Naive B cell (primary cell): ENCODE results near the gene C1orf105. TPM values are rescaled to one million over a fixed set of nuclear protein-coding genes. Genes with fewer than 3 reads are reported as not detected.
"Not testable (repeated sequence)": the region's sequence is repeated elsewhere in the genome, so short reads cannot be mapped to it uniquely, and the experiment has no call there.

ENCODE experiments used
- ATAC-seq, 2 donors: fragments of 150-1000 bp; cut with Tn5 transposase; 2 replicates each; pipeline ENCODE4 v1.10.0; 2021; ENCODE audit warnings: low read depth in 2 of 2, mild to moderate bottlenecking in 2 of 2, moderate library complexity in 2 of 2
- DNase-seq: peaks from one replicate; pipeline ENCODE4 v3.0.0; 2022
- H3K27ac Mint-ChIP-seq, 6 donors: one replicate each; pipeline ENCODE4 v1.8.0; 2020 to 2022; ENCODE audit warnings: mild to moderate bottlenecking in 6 of 6, mixed read lengths in 6 of 6, moderate library complexity in 5 of 6, inconsistent platforms in 2 of 6
- H3K27me3 Mint-ChIP-seq, 3 donors: one replicate each; pipeline ENCODE4 v1.8.0; 2021 to 2022; ENCODE audit warnings: mixed read lengths in 3 of 3, mild to moderate bottlenecking in 1 of 3
- H3K36me3 Mint-ChIP-seq, 2 donors: one replicate each; pipeline ENCODE4 v1.8.0; 2020 to 2022; ENCODE audit warnings: mixed read lengths in 2 of 2, inconsistent platforms in 1 of 2, mild to moderate bottlenecking in 1 of 2
- H3K4me1 Mint-ChIP-seq, 3 donors: one replicate each; pipeline ENCODE4 v1.8.0; 2020 to 2022; ENCODE audit warnings: mixed read lengths in 3 of 3, inconsistent platforms in 1 of 3, mild to moderate bottlenecking in 1 of 3, moderate library complexity in 1 of 3
- H3K4me3 Mint-ChIP-seq, 8 donors: one replicate each; pipeline ENCODE4 v1.8.0; 2020 to 2022; ENCODE audit warnings: mild to moderate bottlenecking in 8 of 8, mixed read lengths in 8 of 8, moderate library complexity in 8 of 8, inconsistent platforms in 2 of 8
- H3K9me3 Mint-ChIP-seq, 7 donors: one replicate each; pipeline ENCODE4 v1.8.0; 2020 to 2022; ENCODE audit warnings: mixed read lengths in 7 of 7, mild to moderate bottlenecking in 5 of 7, inconsistent platforms in 2 of 7, moderate library complexity in 1 of 7
- polyA plus RNA-seq, 6 donors: library from polyadenylated mRNA; unstranded; fragments of 300-500 nt; fragmentation: Illumina TruSeq; gene quantifications; one replicate each; pipeline ENCODE4 v1.2.3, GENCODE V29; 2021; ENCODE audit warnings: low read depth in 6 of 6

C1orf105 gene
- polyA plus RNA-seq, 6 donors from 2014 or later = not detected

DNA sequence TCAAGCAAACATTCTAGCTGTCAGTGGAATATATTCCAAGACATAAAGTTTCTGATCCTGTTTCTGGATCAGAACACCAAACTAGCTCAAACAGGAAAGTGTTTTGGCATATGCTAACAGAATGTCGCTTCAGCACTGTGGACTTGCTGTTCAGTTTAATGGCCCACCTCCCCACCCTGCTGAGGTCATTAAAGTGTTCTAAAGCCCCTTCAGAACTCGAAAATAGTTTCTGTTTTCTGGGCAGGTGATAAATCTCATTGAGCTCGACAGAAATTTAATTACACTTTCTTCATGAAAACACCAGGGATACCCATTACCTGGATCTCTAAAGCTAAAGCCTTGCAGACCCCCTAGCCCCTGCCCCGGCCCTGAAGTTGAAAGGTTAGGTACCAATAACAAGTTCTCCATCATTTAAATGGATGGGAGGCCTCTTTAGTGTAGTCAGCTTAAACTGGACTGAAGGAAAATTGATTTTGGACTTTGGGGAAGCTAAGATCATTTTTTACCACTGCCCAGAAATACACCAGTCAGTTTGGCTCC, 3.9 kb upstream of the C1orf105 start:
- no peaks in the 10 kb centered on the region for H3K9me3 Mint-ChIP-seq
- no peak overlapping the region for H3K27ac Mint-ChIP-seq
- no peak for ATAC-seq
- H3K36me3 Mint-ChIP-seq = peaks cover 0 to 12% of the 10 kb centered on the region in 2 donors
- no peak overlapping the region for H3K4me3 Mint-ChIP-seq
- DNase-seq = no peak
- H3K27me3 Mint-ChIP-seq = no peaks in the 10 kb centered on the region
- no peaks in the 10 kb centered on the region for H3K4me1 Mint-ChIP-seq

DNA sequence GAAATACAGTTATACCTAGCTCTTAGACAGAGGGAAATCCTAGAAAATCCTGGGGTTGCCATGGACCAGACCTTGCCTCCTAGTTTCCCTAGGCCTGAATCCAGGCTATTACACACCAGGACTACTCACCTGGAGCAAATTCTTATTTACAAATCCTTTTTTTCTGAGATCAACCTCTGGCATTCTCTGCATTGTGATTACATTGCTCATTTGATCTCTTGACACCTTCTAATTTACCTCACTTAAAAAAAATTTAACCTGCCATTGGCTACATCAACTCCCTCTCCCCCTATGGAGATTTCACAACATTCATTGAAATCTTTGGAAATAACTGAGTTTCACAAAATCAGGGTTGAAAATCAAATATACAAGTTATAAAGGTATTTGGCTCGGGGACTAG, 2.9 kb upstream of the C1orf105 start:
- H3K36me3 Mint-ChIP-seq = peaks cover 0 to 7% of the 10 kb centered on the region in 2 donors
- DNase-seq (no peak), ATAC-seq (no peak)
- no peak overlapping the region for H3K4me3 Mint-ChIP-seq
- H3K9me3 Mint-ChIP-seq = no peaks in the 10 kb centered on the region
- H3K27ac Mint-ChIP-seq = no peak overlapping the region
- no peaks in the 10 kb centered on the region for H3K27me3 Mint-ChIP-seq
- no peaks in the 10 kb centered on the region for H3K4me1 Mint-ChIP-seq

DNA sequence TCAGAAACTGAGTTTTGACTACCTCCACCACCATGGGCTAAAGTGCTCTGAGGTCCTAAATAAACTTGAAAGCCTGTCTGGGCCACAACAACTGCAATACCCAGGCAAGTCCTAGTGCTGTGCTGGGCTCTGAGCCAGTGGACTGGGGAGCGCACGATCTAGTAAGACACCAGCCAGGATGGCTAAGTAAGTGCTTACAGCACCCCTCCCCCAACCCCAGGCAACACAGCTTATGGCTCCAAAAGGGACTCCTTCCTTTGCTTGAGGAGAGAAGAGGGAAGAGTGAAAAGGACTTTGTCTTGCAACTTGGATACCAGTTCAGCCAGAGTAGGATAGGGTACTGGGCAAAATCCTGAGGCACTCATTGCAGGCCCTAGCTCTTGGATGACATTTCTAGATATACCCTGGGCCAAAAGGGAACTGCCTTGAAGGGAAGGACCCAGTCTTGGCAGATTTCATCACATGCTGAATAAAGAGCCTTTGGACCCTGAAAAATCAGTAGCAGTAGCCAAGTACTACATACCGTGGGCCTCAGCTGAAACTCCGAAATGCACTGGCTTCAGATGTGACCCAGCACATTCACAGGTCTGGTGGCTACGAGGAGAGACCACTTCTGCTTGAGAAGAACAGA, 1.6 kb downstream of the C1orf105 start:
- ATAC-seq (no peak), DNase-seq (no peak)
- Mint-ChIP-seq H3K27me3 (no peaks in the 10 kb centered on the region), H3K4me3 (no peak overlapping the region), H3K9me3 (no peaks in the 10 kb centered on the region), H3K27ac (peak overlapping the region in 1 of 6 donors; percentile 71), H3K4me1 (no peaks in the 10 kb centered on the region), H3K36me3 (no peaks in the 10 kb centered on the region)

DNA sequence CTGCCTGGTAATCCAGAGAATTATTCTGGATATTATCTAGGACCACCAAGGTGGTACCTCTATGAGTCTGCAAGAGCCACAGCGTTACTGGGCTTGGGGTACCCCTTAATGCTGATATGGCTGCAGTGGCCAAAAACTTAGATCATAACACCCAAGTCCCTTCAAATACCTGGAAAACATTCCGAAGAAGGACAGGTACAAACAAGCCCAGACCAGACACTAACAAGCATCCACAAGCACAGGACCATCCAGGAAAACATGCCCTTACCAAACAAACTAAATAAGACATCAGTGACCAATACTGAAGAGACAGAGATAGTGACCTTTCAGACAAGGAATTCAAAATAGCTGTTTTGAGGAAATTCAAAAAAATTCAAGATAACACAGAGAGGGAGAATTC, 2.9 kb downstream of the C1orf105 start:
- Mint-ChIP-seq H3K4me3 (no peak overlapping the region), H3K27ac (no peak overlapping the region), H3K9me3 (no peaks in the 10 kb centered on the region), H3K27me3 (no peaks in the 10 kb centered on the region), H3K36me3 (no peaks in the 10 kb centered on the region), H3K4me1 (no peaks in the 10 kb centered on the region)
- no peak for ATAC-seq
- no peak for DNase-seq

DNA sequence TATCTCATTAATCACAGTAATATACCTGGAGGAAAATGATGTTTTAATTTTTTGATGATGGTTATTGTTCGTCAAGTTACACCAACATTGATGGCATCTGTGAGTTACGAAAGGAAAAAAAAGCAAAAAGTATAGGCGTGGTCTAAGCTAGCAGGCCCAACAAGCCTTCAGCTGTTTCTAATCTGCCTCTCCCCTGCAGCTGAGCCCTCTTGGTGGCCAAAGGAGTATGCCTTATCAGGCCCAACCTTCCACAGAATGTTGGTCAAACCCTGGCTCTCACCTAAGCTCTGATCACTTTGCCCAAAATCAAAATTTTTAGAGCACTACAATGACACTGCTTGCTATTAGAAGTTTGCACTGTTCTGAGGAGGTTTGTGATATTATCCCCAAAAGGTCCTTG, 4.9 kb downstream of the C1orf105 start:
- Mint-ChIP-seq H3K27ac (no peak overlapping the region), H3K36me3 (no peaks in the 10 kb centered on the region), H3K4me1 (peaks cover 3 to 6% (median 4%) of the 10 kb centered on the region in 3 donors), H3K9me3 (no peaks in the 10 kb centered on the region), H3K4me3 (no peak overlapping the region), H3K27me3 (no peaks in the 10 kb centered on the region)
- no peak for DNase-seq
- ATAC-seq = no peak

DNA sequence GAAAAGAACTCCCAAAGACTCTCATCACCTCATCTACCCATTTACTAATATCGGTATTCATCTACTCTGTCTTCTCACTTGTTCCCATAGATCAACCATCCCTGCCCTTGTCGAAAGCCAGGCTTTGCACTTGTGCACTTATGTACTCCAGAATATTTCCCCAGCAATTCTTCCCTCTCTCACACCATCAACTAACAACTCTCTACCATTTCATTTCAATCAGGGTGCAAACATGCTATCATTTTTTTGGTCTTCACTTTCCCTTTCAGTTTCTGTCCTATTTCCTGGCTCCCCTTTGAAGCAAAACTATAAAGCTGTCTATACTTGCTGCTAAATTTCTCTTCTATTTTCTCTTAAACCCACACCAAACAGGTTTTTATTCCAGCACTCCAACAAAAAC, 6.7 kb downstream of the C1orf105 start:
- DNase-seq = no peak
- no peak for ATAC-seq
- H3K27ac Mint-ChIP-seq = no peak overlapping the region
- peaks cover 4 to 13% (median 6%) of the 10 kb centered on the region in 3 donors for H3K4me1 Mint-ChIP-seq
- H3K27me3 Mint-ChIP-seq = no peaks in the 10 kb centered on the region
- H3K36me3 Mint-ChIP-seq = no peaks in the 10 kb centered on the region
- no peaks in the 10 kb centered on the region for H3K9me3 Mint-ChIP-seq
- no peak overlapping the region for H3K4me3 Mint-ChIP-seq

DNA sequence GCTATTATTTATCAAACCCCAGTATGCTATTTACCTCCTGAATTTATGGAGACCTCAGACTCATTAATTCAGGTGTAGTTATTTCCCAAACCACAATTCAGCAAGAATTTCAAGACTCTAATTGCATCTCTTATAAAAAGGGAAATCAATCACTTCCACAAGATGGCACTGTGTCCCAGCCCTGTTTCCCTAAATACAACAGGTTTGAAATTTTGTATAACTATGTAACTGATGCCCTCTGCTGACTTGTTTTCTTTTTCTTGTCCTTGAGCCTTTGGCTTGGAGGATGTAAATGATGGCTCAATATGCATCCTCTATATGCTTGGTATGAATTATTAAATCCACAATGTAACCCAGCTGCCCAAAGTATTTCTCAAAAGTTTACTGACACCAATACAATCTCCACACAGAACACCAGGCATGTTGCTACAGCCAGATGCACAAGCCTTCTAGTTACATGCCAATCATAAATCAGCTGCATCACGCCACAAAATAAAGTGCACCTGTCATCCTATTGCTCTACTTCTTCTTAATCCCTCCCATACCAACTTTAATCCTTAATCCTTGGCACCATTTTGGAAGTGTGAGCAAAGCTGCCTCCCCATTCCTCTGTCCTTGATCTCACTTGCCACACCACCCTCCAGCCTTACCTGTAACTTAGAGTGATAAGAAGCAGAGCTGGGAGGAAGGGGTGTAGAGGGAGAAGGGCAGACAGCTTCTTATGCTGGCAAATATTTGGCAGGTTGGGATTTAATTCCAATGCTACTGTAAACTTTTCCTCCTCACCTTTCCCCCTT, 9.0 kb downstream of the C1orf105 start:
- DNase-seq = peak; percentile 33

DNA sequence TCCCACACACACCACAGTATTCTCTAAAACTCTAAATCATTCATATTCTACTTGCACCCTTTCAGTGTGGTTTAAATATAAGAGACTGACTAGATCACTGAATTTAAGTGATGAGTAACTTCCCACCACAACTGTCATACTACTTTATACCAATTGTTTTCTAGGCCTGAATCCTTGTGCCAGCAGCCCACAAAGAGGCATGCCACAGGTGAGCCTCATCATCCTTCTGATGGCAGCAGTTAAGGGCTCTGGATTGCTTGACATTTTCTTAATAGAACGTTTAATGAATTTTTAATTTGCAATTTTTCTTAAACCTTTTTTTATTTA, 9.6 kb downstream of the C1orf105 start:
- Mint-ChIP-seq H3K27ac (peak overlapping the region in 2 of 6 donors; percentile 29 to 49), H3K4me3 (no peak overlapping the region)
- DNase-seq = no peak

More for the DNA sequence above, 9.0 kb downstream of the C1orf105 start:
- Mint-ChIP-seq H3K9me3 (peaks cover 0 to 1% (median 0%) of the 10 kb centered on the region in 7 donors), H3K4me1 (peaks cover 10 to 15% (median 11%) of the 10 kb centered on the region in 3 donors), H3K4me3 (no peak overlapping the region), H3K36me3 (peaks cover 0 to 6% of the 10 kb centered on the region in 2 donors), H3K27me3 (no peaks in the 10 kb centered on the region), H3K27ac (peak overlapping the region in 2 of 6 donors; percentile 29 to 49)
- peak; percentile 56 to 71 for ATAC-seq

DNA sequence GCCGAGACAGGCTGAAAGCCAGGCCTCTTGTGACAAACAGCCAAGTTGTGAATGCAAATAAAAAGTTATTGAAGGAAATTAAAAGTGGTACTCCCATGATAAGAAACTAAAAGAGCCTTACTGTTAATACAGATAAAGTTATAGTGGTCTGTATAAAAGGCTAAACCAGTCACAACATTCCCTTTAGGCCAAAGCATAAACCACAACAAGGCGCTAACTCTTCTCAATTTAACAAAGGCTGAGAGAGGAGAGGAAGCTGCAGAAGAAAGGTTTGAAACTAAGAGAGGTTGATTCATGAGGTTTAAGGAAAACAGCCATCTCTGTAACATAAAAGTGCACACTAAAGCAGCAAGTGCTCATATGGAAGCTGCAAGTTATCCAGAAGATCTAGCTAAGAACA, 10.7 kb downstream of the C1orf105 start:
- Mint-ChIP-seq H3K9me3 (peaks cover 0 to 3% (median 0%) of the 10 kb centered on the region in 7 donors), H3K36me3 (peaks cover 0 to 7% of the 10 kb centered on the region in 2 donors), H3K27ac (peak overlapping the region in 2 of 6 donors; percentile 20 to 41), H3K4me3 (no peak overlapping the region), H3K4me1 (peaks cover 11 to 15% (median 12%) of the 10 kb centered on the region in 3 donors), H3K27me3 (no peaks in the 10 kb centered on the region)
- no peak for DNase-seq
- no peak for ATAC-seq

More for the DNA sequence above, 9.6 kb downstream of the C1orf105 start:
- Mint-ChIP-seq H3K27me3 (no peaks in the 10 kb centered on the region), H3K9me3 (peaks cover 0 to 2% (median 0%) of the 10 kb centered on the region in 7 donors), H3K36me3 (peaks cover 0 to 7% of the 10 kb centered on the region in 2 donors), H3K4me1 (peaks cover 11 to 15% (median 12%) of the 10 kb centered on the region in 3 donors)
- no peak for ATAC-seq

DNA sequence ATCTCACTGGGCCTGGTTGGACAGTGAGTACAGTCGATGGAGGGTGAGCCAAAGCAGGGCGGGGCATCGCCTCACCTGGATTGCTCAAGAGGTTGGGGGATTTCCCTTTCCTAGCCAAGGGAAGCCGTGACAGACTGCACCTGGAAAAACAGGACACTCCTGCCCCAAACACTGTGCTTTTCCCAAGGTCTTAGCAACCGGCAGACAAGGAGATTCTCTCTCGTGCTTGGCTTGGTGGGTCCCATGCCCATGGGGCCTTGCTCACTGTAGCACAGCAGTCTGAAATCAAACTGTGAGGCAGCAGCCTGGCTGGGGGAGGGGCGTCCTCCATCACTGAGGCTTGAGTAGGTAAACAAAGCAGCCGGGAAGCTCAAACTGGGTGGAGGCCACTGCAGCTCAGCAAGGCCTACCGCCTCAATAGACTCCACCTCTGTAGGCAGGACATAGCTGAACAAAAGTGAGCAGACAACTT, 11.3 kb downstream of the C1orf105 start:
- H3K4me3 Mint-ChIP-seq = no peak overlapping the region
- peak overlapping the region in 1 of 6 donors; percentile 6 for H3K27ac Mint-ChIP-seq
- ATAC-seq (no peak), DNase-seq (no peak)
- H3K9me3 Mint-ChIP-seq = peaks cover 0 to 4% (median 0%) of the 10 kb centered on the region in 7 donors
- no peaks in the 10 kb centered on the region for H3K27me3 Mint-ChIP-seq
- peaks cover 11 to 15% (median 12%) of the 10 kb centered on the region in 3 donors for H3K4me1 Mint-ChIP-seq
- peaks cover 0 to 7% of the 10 kb centered on the region in 2 donors for H3K36me3 Mint-ChIP-seq

DNA sequence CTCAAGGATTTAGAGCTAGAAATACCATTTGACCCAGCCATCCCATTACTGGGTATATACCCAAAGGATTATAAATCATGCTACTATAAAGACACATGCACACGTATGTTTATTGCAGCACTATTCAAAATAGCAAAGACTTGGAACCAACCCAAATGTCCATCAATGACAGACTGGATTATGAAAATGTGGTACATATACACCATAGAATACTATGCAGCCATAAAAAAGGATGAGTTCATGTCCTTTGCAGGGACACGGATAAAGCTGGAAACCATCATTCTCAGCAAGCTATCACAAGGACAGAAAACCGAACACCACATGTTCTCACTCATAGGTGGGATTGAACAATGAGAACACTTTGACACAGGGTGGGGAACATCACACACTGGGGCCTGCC, 16.7 kb downstream of the C1orf105 start:
- peaks cover 12 to 29% (median 24%) of the 10 kb centered on the region in 3 donors for H3K4me1 Mint-ChIP-seq
- not testable (repeated sequence) for ATAC-seq, H3K9me3 Mint-ChIP-seq, H3K4me3 Mint-ChIP-seq, DNase-seq, H3K27me3 Mint-ChIP-seq
- H3K36me3 Mint-ChIP-seq = peaks cover 0 to 13% of the 10 kb centered on the region in 2 donors
- peak overlapping the region in 1 of 6 donors; percentile 2 for H3K27ac Mint-ChIP-seq

DNA sequence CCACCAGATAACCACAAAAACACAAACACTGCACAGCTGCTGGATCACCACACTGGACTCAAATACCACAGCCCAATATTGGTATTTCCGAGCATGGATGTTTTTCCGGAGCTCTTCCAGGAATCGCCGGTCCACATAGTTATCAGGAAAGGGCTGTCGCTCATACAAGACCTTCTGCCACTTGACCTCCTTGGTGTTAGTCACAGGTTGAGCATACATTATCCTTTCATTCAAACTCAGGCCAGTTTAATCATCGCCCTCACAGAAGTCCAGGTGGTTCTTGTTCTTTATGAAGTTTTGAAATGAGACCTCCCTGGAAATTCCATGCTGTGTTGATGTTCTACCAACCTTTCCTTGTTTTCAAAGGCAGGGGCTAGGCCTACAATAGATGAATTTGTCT, 21.9 kb downstream of the C1orf105 start:
- ATAC-seq = no peak
- DNase-seq = no peak
- Mint-ChIP-seq H3K9me3 (no peaks in the 10 kb centered on the region), H3K27me3 (no peaks in the 10 kb centered on the region), H3K36me3 (peaks cover 0 to 7% of the 10 kb centered on the region in 2 donors), H3K4me3 (peak overlapping the region in 5 of 8 donors; percentile 64 to 98 (median 91)), H3K4me1 (peaks cover 28 to 42% (median 34%) of the 10 kb centered on the region in 3 donors), H3K27ac (peak overlapping the region in 2 of 6 donors; percentile 27 to 44)

DNA sequence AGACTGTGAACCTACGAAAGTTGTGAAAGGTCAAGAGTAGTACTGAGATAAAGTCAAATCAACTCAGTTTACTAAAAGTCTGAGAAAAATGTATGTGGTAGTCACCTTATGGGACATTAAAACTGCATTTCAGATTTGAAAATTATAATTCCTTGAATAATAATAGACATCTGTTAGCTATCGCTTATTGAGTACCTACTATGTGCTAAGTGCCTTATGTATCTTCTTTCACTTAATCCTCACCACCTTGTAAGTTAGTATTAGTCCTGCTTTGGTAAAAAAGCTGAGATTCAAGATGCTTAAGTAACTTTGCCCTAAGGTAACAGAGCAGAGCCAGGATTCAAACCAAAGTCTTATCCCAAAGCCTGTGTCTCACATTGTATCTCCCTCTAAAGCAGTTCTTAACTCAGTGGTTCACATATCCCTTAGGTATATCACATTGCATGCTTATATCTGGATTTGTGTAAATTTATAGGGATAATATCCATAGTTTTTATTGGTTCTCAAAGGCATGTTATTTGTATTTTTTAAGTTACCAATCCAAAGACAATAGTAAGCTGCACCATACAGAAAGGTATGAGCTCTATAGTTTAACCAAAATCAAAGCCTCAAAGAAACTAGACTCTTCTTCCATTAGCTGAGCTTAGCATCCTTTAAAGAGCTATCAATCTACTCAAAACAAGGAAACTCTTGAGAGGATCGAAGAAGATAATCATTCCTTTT, 22.5 kb downstream of the C1orf105 start:
- peaks cover 28 to 41% (median 34%) of the 10 kb centered on the region in 3 donors for H3K4me1 Mint-ChIP-seq
- peak overlapping the region; percentile 91 to 98 (median 94) for H3K4me3 Mint-ChIP-seq
- H3K27ac Mint-ChIP-seq = peak overlapping the region; percentile 15 to 95 (median 86)
- DNase-seq (no peak), ATAC-seq (no peak)
- peaks cover 0 to 7% of the 10 kb centered on the region in 2 donors for H3K36me3 Mint-ChIP-seq
- no peaks in the 10 kb centered on the region for H3K27me3 Mint-ChIP-seq
- no peaks in the 10 kb centered on the region for H3K9me3 Mint-ChIP-seq
